ENCODE results near the gene CWH43. TPM values are rescaled to one million over a fixed set of nuclear protein-coding genes. Genes with fewer than 3 reads are reported as not detected.
A peak's percentile ranks its signal among the peaks of the same experiment; 100 is the strongest.

The CWH43 gene
- total and polyA plus RNA-seq, 10 donors: not detected

DNA sequence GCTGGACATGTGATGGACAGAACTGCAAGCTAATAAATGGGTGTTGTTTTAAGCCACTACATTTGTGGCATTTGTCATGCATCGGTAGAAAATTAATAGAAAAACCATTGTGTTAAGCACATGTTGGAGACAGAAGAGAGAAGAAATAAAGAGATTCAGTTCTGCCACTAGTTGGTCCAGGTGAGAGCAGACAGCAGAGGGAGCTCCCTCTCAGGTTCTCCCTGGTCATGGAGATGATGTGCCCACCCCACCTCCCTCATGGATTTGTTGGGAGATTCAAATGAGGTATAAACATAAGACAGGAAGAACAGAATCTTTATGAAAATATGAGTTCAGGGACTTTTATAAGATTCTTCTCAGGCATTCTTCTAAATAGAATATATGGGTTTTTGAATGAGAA is 42.7 kb upstream of the CWH43 start:
- Histone ChIP-seq H3K27me3 (replicated peaks in 1 of 7) (no peaks in the 10 kb centered on the region), H3K4me3 (no peak overlapping the region), H3K9me3 (peaks cover 0 to 6% (median 3%) of the 10 kb centered on the region in 8 donors), H3K27ac (no peak overlapping the region), H3K36me3 (no peaks in the 10 kb centered on the region), H3K4me1 (no peaks in the 10 kb centered on the region)
- 78 to 89% (median 83%) methylated on average over 1 of the region's 1 CpG for WGBS, 5 donors
- TF ChIP-seq POLR2A (IDR thresholded peaks at IDR 0.05) (no peak), POLR2AphosphoS5 (IDR thresholded peaks at IDR 0.05) (no peak)
- TF ChIP-seq, protein P1, sequence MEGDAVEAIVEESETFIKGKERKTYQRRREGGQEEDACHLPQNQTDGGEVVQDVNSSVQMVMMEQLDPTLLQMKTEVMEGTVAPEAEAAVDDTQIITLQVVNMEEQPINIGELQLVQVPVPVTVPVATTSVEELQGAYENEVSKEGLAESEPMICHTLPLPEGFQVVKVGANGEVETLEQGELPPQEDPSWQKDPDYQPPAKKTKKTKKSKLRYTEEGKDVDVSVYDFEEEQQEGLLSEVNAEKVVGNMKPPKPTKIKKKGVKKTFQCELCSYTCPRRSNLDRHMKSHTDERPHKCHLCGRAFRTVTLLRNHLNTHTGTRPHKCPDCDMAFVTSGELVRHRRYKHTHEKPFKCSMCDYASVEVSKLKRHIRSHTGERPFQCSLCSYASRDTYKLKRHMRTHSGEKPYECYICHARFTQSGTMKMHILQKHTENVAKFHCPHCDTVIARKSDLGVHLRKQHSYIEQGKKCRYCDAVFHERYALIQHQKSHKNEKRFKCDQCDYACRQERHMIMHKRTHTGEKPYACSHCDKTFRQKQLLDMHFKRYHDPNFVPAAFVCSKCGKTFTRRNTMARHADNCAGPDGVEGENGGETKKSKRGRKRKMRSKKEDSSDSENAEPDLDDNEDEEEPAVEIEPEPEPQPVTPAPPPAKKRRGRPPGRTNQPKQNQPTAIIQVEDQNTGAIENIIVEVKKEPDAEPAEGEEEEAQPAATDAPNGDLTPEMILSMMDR (IDR thresholded peaks at IDR 0.05 in 8 of 11, conservative IDR thresholded peaks at IDR 0.05 in 3 of 11): no peak
- DNase-seq: no peak
- intact Hi-C loops (cut with DNase I; ENCODE audit: low total_unique reads): no loop called here

DNA sequence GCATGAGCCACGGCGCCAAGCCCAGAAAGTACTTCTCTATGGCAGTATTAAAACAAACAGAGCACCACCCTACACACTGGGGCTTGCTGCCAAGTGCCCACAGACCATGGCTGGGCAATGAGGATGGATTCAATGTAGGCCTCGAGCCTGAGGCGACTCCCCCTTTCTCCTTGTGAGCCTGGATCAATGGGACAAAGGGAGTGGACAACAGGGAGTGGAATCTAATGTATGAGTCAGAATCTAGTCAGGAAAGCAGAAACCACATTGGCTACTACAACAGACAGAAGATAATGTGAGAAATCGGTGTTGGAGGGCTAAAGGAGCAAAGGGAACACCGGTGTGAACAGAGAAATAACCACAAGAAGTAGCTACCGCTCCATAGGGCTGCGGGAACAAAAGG is 41.8 kb upstream of the CWH43 start:
- Histone ChIP-seq H3K27me3 (replicated peaks in 1 of 7) (no peaks in the 10 kb centered on the region), H3K4me3 (no peak overlapping the region), H3K27ac (no peak overlapping the region), H3K36me3 (no peaks in the 10 kb centered on the region), H3K4me1 (no peaks in the 10 kb centered on the region), H3K9me3 (no peaks in the 10 kb centered on the region)
- TF ChIP-seq, protein P1 (IDR thresholded peaks at IDR 0.05 in 8 of 11, conservative IDR thresholded peaks at IDR 0.05 in 3 of 11): no peak
- TF ChIP-seq POLR2A (IDR thresholded peaks at IDR 0.05) (no peak), POLR2AphosphoS5 (IDR thresholded peaks at IDR 0.05) (no peak)
- no peak for DNase-seq
- intact Hi-C loops (cut with DNase I; ENCODE audit: low total_unique reads): no loop called here
- 78 to 87% (median 82%) methylated on average over 8 of the region's 8 CpGs for WGBS, 5 donors

DNA sequence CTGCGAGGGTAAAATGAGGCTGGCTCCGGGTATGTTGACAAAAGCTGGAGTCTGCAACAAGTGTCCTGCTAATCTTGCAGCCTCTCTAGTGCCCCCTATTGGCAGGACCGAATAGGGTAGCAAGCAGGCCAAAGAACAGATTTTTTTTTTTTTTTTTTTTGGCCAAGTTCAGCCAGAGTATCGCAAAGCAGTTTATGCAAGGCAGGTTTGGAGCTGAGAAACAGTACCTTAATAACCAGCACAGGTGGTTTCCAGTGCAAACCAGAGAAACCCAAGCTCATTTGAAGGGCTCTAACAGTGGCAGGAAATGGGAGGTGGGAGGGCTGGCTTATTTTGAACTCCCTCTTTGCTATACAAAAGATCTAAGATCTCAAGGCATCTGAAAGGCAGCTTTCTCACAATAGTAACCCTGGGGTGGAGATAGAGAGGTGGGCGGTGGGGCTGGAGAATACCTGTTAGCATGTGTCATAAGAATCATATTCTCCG is 41.3 kb upstream of the CWH43 start:
- DNase-seq: no peak
- H3K27ac ChIP-seq: no peak overlapping the region
- no peaks in the 10 kb centered on the region for H3K9me3 ChIP-seq
- H3K4me1 ChIP-seq: no peaks in the 10 kb centered on the region
- TF ChIP-seq POLR2A (IDR thresholded peaks at IDR 0.05) (no peak), POLR2AphosphoS5 (IDR thresholded peaks at IDR 0.05) (no peak)
- TF ChIP-seq, protein P1 (IDR thresholded peaks at IDR 0.05 in 8 of 11, conservative IDR thresholded peaks at IDR 0.05 in 3 of 11): peak in 3 of 11 experiments; percentile 18 to 26 (median 23)
- H3K4me3 ChIP-seq: no peak overlapping the region
- WGBS, 5 donors: 62 to 69% (median 66%) methylated on average over 6 of the region's 6 CpGs
- no peaks in the 10 kb centered on the region for H3K27me3 ChIP-seq (replicated peaks in 1 of 7)
- no peaks in the 10 kb centered on the region for H3K36me3 ChIP-seq
- intact Hi-C loops (cut with DNase I; ENCODE audit: low total_unique reads): no loop called here

DNA sequence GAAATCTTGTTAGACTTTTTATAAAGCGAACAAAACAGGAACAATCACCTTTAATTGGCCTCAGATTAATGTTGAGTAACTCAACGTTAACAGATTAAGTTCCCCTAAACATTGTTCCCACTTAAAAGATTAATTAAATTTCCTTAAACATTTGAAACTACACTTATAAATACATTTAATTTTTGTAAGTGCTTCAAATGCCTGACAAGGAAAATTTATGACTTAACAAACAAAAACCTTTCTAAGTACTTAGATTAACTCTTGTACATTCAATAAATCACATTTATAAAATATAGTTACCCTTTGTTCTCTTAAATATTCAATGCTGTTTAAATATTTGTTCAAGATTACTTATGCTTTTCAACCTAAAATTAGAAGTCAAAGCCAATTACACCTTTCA is 40.1 kb upstream of the CWH43 start:
- 49 to 74% (median 63%) methylated on average over 2 of the region's 2 CpGs for WGBS, 5 donors
- Histone ChIP-seq H3K4me1 (no peaks in the 10 kb centered on the region), H3K27ac (no peak overlapping the region), H3K9me3 (no peaks in the 10 kb centered on the region), H3K36me3 (no peaks in the 10 kb centered on the region), H3K27me3 (replicated peaks in 1 of 7) (no peaks in the 10 kb centered on the region), H3K4me3 (no peak overlapping the region)
- no peak for DNase-seq
- intact Hi-C loops (cut with DNase I; ENCODE audit: low total_unique reads): no loop called here
- TF ChIP-seq, protein P1 (IDR thresholded peaks at IDR 0.05 in 8 of 11, conservative IDR thresholded peaks at IDR 0.05 in 3 of 11): no peak
- TF ChIP-seq POLR2AphosphoS5 (IDR thresholded peaks at IDR 0.05) (no peak), POLR2A (IDR thresholded peaks at IDR 0.05) (no peak)

Measured in spleen (tissue), 11 donors.